Bone marrow (tissue), 2 donors: Measurements from ENCODE around the gene LFNG.

Experiments used
- DNase-seq, 2 donors: peaks; one replicate each; lab custom pipeline; 2025; lab: John Stamatoyannopoulos, UW

The LFNG gene

GRCh38 chr7:2572101-2572842 lies 52.7 kb downstream of the LFNG start:
- DNase-seq: no peak

- no peak for DNase-seq
Observed at GRCh38 chr7:2573761-2574160, 54.2 kb downstream of the LFNG start.

GRCh38 chr7:2575046-2575732 lies 55.6 kb downstream of the LFNG start:
- DNase-seq: no peak

GRCh38 chr7:2575733-2576340 lies 56.3 kb downstream of the LFNG start:
- DNase-seq: no peak

- DNase-seq: no peak
Observed at GRCh38 chr7:2576742-2577491, 57.3 kb downstream of the LFNG start.
